GM21360 (cell line): ENCODE data around the gene ARHGAP25.

Source experiments
- ATAC-seq: cut with Tn5 transposase; IDR thresholded peaks from one replicate; pipeline ENCODE4 v1.9.1; 2021; ENCODE audit warnings: mild to moderate bottlenecking, moderate library complexity; ENCODE audit not compliant: unreplicated experiment

Gene ARHGAP25

DNA sequence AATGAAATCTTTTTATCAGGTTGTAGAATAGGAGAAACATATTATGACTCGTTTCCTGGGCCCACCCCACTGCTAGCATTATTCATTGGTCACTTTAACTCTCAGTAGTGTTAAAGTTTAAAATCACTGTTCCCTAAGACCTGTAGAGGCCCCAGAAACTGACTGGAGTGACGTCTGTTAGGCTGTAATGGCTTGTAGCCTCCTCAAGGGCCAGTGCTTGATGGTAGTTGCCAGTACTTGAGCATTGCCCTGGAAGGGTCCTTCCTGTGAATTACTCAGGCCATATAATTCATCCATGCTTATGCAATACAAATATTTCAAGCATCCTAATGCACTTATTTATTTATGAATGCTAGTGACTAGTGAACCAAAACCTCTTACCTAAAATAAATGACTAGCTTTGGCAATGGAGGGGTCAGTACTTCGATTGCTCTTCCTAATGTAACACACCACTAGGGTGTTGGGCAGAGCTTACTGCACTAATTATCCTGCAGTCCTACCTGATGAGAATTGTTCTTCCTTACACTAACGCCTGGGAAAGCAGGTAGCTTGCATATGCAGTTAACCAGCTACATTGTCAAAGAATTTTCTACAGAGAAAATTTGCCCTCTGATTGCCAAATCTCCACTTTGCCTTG, 31.2 kb downstream of the ARHGAP25 start:
- no peak for ATAC-seq

DNA sequence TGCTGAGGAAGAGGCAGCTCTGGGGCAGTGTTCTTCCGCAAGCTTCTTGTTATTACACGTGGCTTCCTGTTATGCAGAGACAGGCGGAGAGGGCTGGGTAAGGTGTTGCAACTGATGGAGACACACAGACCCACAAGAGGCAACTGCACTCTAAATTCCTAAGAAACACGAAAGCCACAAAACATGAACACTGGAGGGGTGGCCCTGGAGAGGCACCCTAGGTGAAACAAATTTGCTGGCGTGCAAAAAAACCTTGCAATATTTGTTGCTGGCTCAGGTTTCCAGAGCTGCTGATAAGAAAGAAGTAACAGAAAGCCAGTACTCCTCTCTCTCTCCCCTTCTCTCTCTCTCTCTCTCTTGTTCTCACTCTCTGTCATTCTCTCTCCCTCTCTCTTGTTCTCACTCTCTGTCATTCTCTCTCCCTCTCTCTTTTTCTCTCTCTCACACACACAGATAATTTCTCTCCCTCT, 31.8 kb downstream of the ARHGAP25 start:
- no peak for ATAC-seq

DNA sequence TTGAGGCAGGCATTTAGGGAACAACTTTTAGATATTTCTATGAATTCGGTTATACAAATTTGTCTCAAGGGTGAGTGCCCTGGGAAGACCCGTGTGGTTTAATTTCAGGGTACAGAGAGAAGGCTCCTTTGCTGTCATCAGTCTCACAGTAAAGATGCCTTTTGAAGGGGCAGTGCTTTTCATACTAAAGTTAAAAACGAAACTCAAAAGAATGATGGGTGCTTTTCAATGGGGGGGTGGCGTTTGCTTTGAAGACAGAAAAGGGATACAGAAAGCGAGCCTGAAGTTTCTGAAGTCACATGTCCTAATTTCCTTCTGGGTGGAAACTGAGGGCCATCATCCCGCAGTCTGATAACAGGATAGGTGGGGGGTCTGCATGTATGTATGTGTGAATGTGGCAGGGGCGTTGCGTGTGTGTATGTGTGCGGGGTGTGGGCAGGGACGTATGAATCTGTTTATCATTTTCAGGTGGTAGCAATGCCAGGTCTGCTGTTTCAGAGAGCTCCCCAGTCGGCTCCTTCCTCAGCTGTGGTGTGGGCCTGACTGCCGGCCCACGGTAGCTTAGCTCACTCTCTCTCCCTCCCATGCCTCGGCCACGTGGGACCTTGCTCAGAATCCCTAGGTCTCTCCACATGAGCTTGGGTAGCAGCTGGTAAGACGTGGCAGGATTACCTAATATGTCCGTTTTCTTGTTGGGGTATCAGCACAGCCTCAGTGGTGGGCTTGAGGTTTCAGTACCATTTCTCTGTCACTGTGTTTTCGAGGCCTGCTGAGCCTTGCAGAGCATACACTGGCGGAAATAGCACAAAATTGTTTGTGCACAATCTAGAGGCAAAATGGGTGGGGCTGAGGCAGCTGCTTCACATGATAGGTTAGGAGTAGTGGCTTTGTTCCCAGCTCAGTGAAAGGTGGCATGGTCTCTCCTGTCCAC, 32.7 kb downstream of the ARHGAP25 start:
- ATAC-seq = peak; percentile 29

DNA sequence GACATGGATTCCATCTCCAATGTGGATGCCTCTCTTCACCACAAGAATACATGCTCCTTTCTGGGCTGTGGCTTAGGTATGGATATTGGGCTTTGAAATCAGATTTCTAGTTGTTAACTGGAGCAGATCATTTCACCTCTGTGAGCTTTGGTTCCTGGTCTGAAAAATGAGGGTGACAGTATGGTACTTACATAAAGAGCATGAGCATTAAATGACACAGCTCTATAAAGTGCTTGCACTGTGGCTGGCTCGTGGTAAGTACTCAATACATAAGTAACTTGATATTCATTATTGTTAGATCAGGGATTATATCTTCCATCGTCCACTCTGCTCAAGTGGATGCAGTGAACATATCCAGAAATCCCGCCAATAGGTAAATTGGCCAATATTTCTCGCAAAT, 33.4 kb downstream of the ARHGAP25 start:
- no peak for ATAC-seq

DNA sequence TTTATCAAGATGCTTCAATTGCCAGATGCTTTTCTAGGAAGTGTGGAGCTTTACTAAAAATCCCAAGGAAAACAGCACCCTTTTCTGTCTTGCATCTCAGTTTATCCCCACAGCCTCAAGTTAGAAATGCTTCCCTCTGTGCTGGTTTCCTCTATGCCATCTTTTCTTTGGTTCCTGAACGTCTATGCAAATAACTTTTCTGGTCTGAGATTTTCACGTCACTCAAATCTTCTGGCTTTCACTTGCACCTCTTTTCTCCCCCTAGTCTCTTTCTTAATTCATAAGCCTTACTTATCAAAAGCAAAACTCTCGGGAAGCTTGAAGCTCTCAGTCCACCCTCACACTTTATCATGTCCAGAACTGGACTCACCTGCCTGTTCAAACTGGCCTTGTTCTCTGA, 33.9 kb downstream of the ARHGAP25 start:
- no peak for ATAC-seq

GRCh38 chr2:68768951-68769350, 34.3 kb downstream of the ARHGAP25 start:
- no peak for ATAC-seq

DNA sequence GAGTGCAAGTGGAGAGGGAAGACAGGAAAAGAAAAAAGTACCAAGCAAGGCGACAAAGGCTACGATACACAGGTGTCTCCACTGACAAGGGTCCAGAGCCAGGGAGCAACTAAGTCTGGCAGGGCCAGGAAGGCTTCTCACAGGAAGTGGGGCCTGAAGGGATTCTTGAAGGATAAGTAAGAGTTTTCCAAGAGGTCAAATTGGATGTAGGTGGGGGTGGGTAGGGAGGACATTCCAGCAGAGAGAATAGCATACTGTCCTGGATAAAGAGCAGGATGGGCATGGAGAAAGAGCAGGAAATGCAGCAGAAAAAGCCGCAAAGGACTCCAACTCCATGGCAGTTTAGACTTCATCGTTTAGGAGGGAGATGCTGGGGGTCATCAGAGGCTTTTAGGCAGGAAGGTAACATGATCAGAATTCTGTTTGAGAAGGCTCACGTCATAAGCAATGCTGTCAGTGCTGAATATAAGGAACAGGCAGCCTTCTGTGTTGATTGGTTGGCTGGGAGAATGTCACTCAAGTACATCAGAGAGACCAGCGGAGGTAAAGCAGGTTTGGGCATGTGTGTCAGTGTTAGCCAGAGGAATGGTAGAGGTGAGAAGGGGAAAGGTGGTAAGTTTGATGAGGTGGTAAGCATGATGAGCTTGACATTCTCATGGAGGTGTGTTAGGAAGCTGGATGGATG, 35.1 kb downstream of the ARHGAP25 start:
- no peak for ATAC-seq

DNA sequence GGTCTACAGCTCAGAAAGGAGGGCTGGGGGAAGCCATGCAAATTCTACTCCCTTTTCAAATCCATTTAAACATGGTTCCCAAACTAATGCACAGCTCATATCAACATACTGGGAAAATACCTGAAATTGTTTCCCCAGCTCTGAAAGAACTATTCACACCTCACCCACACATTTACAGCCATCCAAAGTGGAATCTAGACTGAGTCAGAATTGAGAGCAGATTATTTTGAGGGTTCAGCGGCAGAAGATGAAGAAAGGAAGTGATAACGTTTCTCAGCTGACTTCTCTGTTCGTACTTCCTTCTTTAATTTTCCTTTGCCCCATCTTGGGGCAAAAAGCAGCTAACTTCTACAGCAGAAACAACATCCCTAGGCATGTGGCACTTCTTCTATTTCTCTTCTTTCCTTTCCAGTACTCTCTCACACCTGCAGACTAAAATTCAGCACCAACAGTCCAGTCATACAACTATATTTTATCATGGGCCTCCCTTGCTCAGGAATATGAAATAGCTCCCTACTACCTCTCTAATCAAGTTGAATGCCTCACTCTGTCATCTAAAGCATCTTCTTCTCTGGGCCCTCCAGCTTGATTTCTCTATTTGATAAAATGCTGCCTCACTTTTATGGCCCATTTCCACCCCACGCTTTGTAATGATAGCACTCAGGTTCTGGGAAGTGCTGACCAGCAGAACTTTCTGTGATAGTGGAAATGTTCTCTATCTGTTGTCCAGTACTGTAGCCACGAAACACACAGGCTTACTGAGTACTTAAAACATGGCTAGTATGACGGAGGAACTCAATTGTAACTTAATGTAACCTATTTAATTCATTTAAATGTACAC, 35.9 kb downstream of the ARHGAP25 start:
- ATAC-seq = no peak

- ATAC-seq = no peak
These were observed 36.7 kb downstream of the ARHGAP25 start for GRCh38 chr2:68771211-68771751.

DNA sequence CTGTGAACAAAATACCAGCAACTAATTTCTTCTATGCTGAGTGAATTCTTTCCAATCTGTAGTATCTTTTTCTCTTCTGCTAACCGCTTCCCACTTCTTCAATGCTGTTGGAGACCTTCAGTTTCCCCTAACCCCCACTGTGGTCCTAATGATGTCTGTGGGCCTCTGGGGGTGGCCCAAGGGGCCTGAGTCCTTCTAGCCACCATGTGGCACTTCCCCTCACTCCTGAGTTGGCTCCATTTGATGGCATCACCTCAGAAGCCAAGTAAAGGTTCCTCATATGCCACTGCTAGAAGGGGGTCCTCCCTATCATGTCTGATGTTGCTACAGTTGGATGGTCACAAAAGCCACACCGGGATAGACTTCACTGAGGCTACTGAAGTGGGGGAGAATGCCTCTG, 37.5 kb downstream of the ARHGAP25 start:
- no peak for ATAC-seq

- peak; percentile 75 for ATAC-seq
These were observed 40.1 kb downstream of the ARHGAP25 start for GRCh38 chr2:68774569-68775271.

DNA sequence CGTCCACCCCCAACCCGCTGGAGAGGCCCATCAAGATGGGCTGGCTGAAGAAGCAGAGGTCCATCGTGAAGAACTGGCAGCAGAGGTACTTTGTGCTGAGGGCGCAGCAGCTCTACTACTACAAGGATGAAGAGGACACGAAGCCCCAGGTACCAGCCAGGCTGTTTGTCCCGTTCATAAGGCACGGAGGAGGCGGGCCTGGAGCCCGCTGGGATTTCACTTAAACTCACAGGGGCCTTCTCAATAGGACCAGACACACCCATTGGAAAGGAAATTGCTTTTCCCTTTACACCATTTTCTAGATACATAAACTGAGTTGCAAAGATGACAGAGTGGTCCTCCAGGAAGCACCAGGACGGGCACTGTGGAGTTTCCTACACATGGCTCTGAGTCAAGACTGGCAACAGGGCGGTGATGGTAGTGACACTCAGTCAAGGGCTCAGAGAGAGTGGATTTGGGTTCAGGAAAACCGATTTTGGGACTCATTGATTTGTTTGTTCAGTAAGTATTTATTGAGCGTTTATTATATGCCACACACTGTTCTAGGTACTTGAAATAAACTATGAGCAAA, 40.7 kb downstream of the ARHGAP25 start:
- ATAC-seq = no peak

GRCh38 chr2:68776124-68776523, 41.5 kb downstream of the ARHGAP25 start:
- no peak for ATAC-seq

- no peak for ATAC-seq
These were observed 45.0 kb downstream of the ARHGAP25 start for GRCh38 chr2:68779595-68779994.

DNA sequence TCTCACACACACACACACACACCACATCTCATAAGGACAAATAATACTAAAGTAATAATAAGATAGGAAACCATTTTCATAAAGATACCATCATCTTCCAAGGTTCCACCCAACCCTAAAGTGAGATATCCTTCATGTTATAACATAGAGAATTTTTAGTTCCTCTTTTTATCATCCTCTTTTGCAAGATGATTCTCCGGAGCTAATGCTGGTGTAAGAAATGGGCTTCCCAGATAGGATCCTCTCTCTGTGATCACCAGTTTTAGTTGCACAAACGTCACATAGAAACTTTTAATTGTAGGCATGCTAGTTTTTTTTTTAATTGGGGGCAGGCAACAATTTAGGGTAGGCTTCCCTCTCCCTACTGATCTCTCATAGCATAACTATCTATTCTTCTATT, 49.6 kb downstream of the ARHGAP25 start:
- no peak for ATAC-seq

GRCh38 chr2:68784915-68785314, 50.3 kb downstream of the ARHGAP25 start:
- ATAC-seq = no peak

GRCh38 chr2:68787356-68787755, 52.7 kb downstream of the ARHGAP25 start:
- ATAC-seq = no peak

DNA sequence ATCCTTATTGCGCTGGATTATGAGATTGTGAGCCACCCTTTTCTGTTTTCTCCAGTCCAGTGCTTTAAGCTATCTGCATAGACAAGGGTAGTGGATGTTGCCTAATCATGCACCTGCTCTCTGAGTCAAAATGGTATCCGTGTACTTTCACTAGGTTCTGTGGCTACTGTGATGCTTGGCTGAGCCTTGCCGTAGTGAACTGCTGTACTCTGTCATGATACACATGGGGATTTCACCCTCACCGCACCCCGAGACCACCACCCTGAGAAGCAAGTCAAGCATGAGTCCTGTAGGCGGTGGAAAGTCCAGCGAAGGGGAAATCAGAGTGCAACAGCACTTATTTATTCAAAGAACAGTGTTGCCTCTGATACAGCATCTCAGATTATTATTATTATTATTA, 55.0 kb downstream of the ARHGAP25 start:
- peak; percentile 100 for ATAC-seq

GRCh38 chr2:68790600-68790999, 56.0 kb downstream of the ARHGAP25 start:
- no peak for ATAC-seq
